Measurements from ENCODE around the gene DNAH2.

DNAH2 gene

GRCh38 chr17:7843536-7844291 lies 126.2 kb downstream of the DNAH2 start (continued):
- TF ChIP-seq PATZ1 (tag by site-specific recombination; IDR thresholded peaks at IDR 0.05) (peak; percentile 89), ZNF26 (tag by site-specific recombination; IDR thresholded peaks at IDR 0.05) (no peak), ZNF433 (tag by site-specific recombination; IDR thresholded peaks at IDR 0.05; ENCODE audit: low read depth) (no peak), ZNF292 (tag by site-specific recombination; IDR thresholded peaks at IDR 0.05; ENCODE audit: borderline replicate concordance, low read depth) (no peak), ZSCAN18 (tag by site-specific recombination; IDR thresholded peaks at IDR 0.05) (no peak), HOXC10 (CRISPR knock-in tag; IDR thresholded peaks at IDR 0.05) (no peak), ZXDB (tag by site-specific recombination; IDR thresholded peaks at IDR 0.05) (no peak), ZNF37A (tag by site-specific recombination; IDR thresholded peaks at IDR 0.05) (no peak), ZEB2 (tag by site-specific recombination; IDR thresholded peaks at IDR 0.05) (peak; percentile 78), ZFHX2 (tag by site-specific recombination; conservative IDR thresholded peaks at IDR 0.05) (peak; percentile 88), ZNF530 (tag by site-specific recombination; IDR thresholded peaks at IDR 0.05; ENCODE audit: low read depth) (no peak), ZNF324 (tag by site-specific recombination; IDR thresholded peaks at IDR 0.05) (no peak; the same call in 1 of the 2 replicates), ZNF18 (tag by site-specific recombination; IDR thresholded peaks at IDR 0.05) (no peak), ZNF658 (tag by site-specific recombination; IDR thresholded peaks at IDR 0.05) (no peak), SETDB1 (IDR thresholded peaks at IDR 0.05; ENCODE audit: insufficient read length, low read length) (no peak), ZNF610 (tag by site-specific recombination; IDR thresholded peaks at IDR 0.05; ENCODE audit: borderline replicate concordance) (no peak), OSR2 (tag by site-specific recombination; IDR thresholded peaks at IDR 0.05) (no peak)

- H3K4me1 ChIP-seq (ENCODE audit: control insufficient read depth, insufficient read depth, low read length), result peaks cover 16% of the 10 kb centered on the region
- peaks cover 9 to 40% of the 10 kb centered on the region in 2 experiments for H3K36me3 ChIP-seq (ENCODE audit: control insufficient read depth in 2 of 2, insufficient read depth in 1 of 2, low read length in 2 of 2)
- H3K9me3 ChIP-seq (ENCODE audit: control insufficient read depth, insufficient read depth, low read depth, low read length), result no peaks in the 10 kb centered on the region
- ChIA-PET CTCF (interaction anchor here (1.0 to 2.9 kb wide), 7 partner anchors 10 to 101 kb away, joined by 3 to 15 read pairs (median 3); partner anchors contain the start of gene NAA38), POLR2A (interaction anchor here (0.5 to 7.7 kb wide), 22 partner anchors 8 to 278 kb away, joined by 3 to 110 read pairs (median 4); partner anchors contain the start of genes ATP1B2, CNTROB, CYB5D1 and DNAH2)
- H3K27ac ChIP-seq (ENCODE audit: extremely low read depth, low read depth, low read length), result peak overlapping the region; percentile 96
- peak overlapping the region; percentile 70 for H3K4me3 ChIP-seq (ENCODE audit: low read depth, low read length)
- TF ChIP-seq ZNF548 (tag by site-specific recombination; IDR thresholded peaks at IDR 0.05), result no peak
- TF ChIP-seq SP3 (tag by site-specific recombination; IDR thresholded peaks at IDR 0.05), result peak; percentile 23
- no peak for TF ChIP-seq ZBTB20 (tag by site-specific recombination; IDR thresholded peaks at IDR 0.05)
- no peak for TF ChIP-seq YY2 (tag by site-specific recombination; IDR thresholded peaks at IDR 0.05)
- TF ChIP-seq ZFHX2 (tag by site-specific recombination; conservative IDR thresholded peaks at IDR 0.05), result no peak
- no peak for TF ChIP-seq ZNF692 (tag by site-specific recombination; IDR thresholded peaks at IDR 0.05)
- no peak; the same call in 1 of the 2 replicates for TF ChIP-seq ZNF501 (tag by site-specific recombination; IDR thresholded peaks at IDR 0.05)
- TF ChIP-seq ZNF549 (tag by site-specific recombination; IDR thresholded peaks at IDR 0.05), result no peak
Measured at GRCh38 chr17:7844292-7845154, 127.0 kb downstream of the DNAH2 start.

Measured in HEK293 (cell line).